HepG2 (cell line): ENCODE data around the gene ZNF506. TPM values are rescaled to one million over a fixed set of nuclear protein-coding genes. Genes with fewer than 3 reads are reported as not detected.

Experiments used
- FOXM1 ChIP-seq: sonication (generic); formaldehyde crosslinking; IDR thresholded peaks from 2 replicates; pipeline ENCODE4 v1.5.0; 2020; ENCODE audit warnings: missing genetic modification reagents
- FOXP1 ChIP-seq, 2 experiments: fragments of 450-650 bp in 1 of 2; IDR thresholded peaks; 2 replicates each; pipeline ENCODE4 v1.6.1; 2017 to 2018; ENCODE audit warnings: antibody characterized with exemption in 1 of 2
- HNRNPLL ChIP-seq: fragments of 200-400 bp; formaldehyde crosslinking; IDR thresholded peaks from 2 replicates; pipeline ENCODE4 v1.6.1; 2017; ENCODE audit warnings: mild to moderate bottlenecking, low read depth, low read length; ENCODE audit not compliant: poor library complexity, severe bottlenecking
- NFATC3 ChIP-seq: sonication (generic); formaldehyde crosslinking; IDR thresholded peaks from 2 replicates; pipeline ENCODE4 v1.5.1; 2020; ENCODE audit warnings: mild to moderate bottlenecking, missing genetic modification reagents
- RFX5 ChIP-seq: IDR thresholded peaks from 2 replicates; pipeline ENCODE4 v1.6.1; 2011; ENCODE audit warnings: low read depth, low read length, improper control_type of control experiment
- ZC3H4 ChIP-seq: sonication (generic); formaldehyde crosslinking; IDR thresholded peaks from 2 replicates; pipeline ENCODE4 v1.4.0; 2020; ENCODE audit warnings: missing genetic modification reagents, borderline replicate concordance
- ZFP62 ChIP-seq: sonication (generic); formaldehyde crosslinking; IDR thresholded peaks from 2 replicates; pipeline ENCODE4 v1.4.0; 2020; ENCODE audit warnings: missing genetic modification reagents
- ZNF234 ChIP-seq: sonication (generic); formaldehyde crosslinking; conservative IDR thresholded peaks from 2 replicates; pipeline ENCODE4 v1.5.1; 2020; ENCODE audit warnings: mild to moderate bottlenecking, missing genetic modification reagents
- ZNF562 ChIP-seq: sonication (generic); formaldehyde crosslinking; IDR thresholded peaks from 2 replicates; pipeline ENCODE4 v1.8.0; 2022; ENCODE audit warnings: missing genetic modification reagents, borderline replicate concordance
- ZNF607 ChIP-seq: sonication (generic); formaldehyde crosslinking; IDR thresholded peaks from 2 replicates; pipeline ENCODE4 v1.5.1; 2020; ENCODE audit warnings: missing genetic modification reagents, mild to moderate bottlenecking, borderline replicate concordance
- ZNF670 ChIP-seq: sonication (generic); formaldehyde crosslinking; IDR thresholded peaks from 2 replicates; pipeline ENCODE4 v1.8.0; 2022; ENCODE audit warnings: mild to moderate bottlenecking, missing genetic modification reagents, borderline replicate concordance
- ZNF75D ChIP-seq: sonication (generic); formaldehyde crosslinking; IDR thresholded peaks from 2 replicates; pipeline ENCODE4 v1.8.1; 2023; ENCODE audit warnings: missing genetic modification reagents, mild to moderate bottlenecking, borderline replicate concordance
- ZNF839 ChIP-seq: sonication (generic); formaldehyde crosslinking; IDR thresholded peaks from 2 replicates; pipeline ENCODE4 v1.4.0; 2020; ENCODE audit warnings: missing genetic modification reagents, mild to moderate bottlenecking, borderline replicate concordance
- ZSCAN30 ChIP-seq: sonication (generic); formaldehyde crosslinking; IDR thresholded peaks from 2 replicates; pipeline ENCODE4 v1.5.0; 2020; ENCODE audit warnings: mild to moderate bottlenecking, missing genetic modification reagents
- polyA plus RNA-seq, 8 experiments: library from polyadenylated mRNA; depleted of rRNA in 3 of 8; stranded (reverse) in 7 of 8; unstranded in 1 of 8; fragments of >200 nt; fragmentation: Illumina TruSeq in 4 of 8; extraction: Trizol in 4 of 8; gene quantifications; 2 replicates each; pipeline versions ENCODE4 v1.2.1 to v1.2.3, GENCODE V29; 2011 to 2016; ENCODE audit warnings: low read depth in 4 of 8, missing spikeins in 1 of 8, mixed read lengths in 1 of 8; ENCODE audit not compliant: insufficient read depth in 1 of 8
- total RNA-seq, 5 experiments: library from RNA; depleted of rRNA; stranded (reverse); fragments of >200 nt; fragmentation: Illumina TruSeq; extraction: Trizol; gene quantifications; 2 replicates each; pipeline ENCODE4 v1.2.3, GENCODE V29; 2016; ENCODE audit warnings: low read depth in 1 of 5
- TF ChIP-seq, protein P1 (sequence below): sonication (generic); formaldehyde crosslinking; IDR thresholded peaks from 2 replicates; pipeline ENCODE4 v1.5.1; 2020; ENCODE audit warnings: mild to moderate bottlenecking, missing genetic modification reagents
- TF ChIP-seq, protein P2 (sequence below): IDR thresholded peaks from 2 replicates; pipeline ENCODE4 v1.6.1; 2016; ENCODE audit warnings: mild to moderate bottlenecking, missing biosample characterization, missing genetic modification reagents
- TF ChIP-seq, protein P3 (sequence below): sonication (generic); formaldehyde crosslinking; IDR thresholded peaks from 2 replicates; pipeline ENCODE4 v1.4.0; 2020; ENCODE audit warnings: missing genetic modification reagents, borderline replicate concordance
- TF ChIP-seq, protein P4 (sequence below): sonication (generic); formaldehyde crosslinking; IDR thresholded peaks from 2 replicates; pipeline ENCODE4 v1.5.0; 2020; ENCODE audit warnings: missing genetic modification reagents, mild to moderate bottlenecking, borderline replicate concordance

The ZNF506 gene
- total and polyA plus RNA-seq, 2 of the 13 experiments (the other 11 are each of a cell fraction or from before 2014, with no cell fraction given): not detected

DNA sequence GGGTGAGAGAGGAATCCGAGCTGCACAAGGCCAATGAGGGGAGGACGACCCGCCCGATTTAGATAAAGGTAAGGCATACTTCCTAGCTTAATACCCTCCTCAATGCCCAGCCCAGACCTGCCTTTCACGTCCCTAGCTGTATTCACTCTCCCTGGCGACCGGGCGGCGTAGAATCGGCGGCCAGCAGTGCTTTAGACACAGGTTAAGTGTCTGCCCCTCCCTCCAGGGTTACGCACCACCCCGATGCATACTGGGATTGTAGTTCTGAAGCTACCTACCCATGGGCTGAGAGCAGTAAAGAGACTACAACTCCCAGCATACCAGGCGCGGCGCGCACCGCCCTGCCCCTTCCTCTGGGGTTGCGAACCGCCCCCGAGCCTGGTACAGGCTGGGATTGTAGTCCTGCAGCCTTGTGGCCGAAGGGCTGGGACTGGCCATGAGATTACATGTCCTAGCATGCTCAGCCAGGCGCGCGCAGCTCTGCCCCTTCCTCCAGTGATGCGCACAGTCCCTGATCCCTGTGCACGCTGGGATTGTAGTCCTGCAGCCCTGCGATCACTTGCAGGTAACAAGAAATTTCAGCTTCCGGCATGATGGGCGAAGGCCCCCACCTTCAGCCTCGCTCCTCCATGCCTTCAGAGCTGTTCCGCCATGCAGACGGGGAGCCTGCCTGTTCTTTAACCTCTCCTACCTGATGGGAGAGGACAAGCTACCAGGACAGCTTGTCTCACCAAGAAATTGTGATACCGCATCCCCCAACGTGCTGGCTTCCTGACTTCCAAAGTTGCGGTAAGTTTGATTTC is 45.1 kb downstream of the ZNF506 start (continued):
- TF ChIP-seq ZNF562 (CRISPR knock-in tag) (no peak), ZNF670 (CRISPR knock-in tag) (0 out of 2 replicates have a peak, but pooled peaks have one; percentile 41), ZFP62 (CRISPR knock-in tag) (peak; percentile 81; the same call in 1 of the 2 replicates), HNRNPLL (peak; percentile 82), FOXP1 (IDR thresholded peaks at IDR 0.05) (no peak), FOXP1 (CRISPR knock-in tag; IDR thresholded peaks at IDR 0.05) (peak; percentile 19; the same call in 1 of the 2 replicates), ZNF839 (CRISPR knock-in tag) (no peak; the same call in 1 of the 2 replicates), ZSCAN30 (CRISPR knock-in tag) (no peak), ZNF607 (CRISPR knock-in tag) (peak; percentile 24; the same call in 1 of the 2 replicates), RFX5 (0 out of 2 replicates have a peak, but pooled peaks have one; percentile 25), ZC3H4 (no peak), ZNF234 (CRISPR knock-in tag) (no peak), NFATC3 (CRISPR knock-in tag) (no peak), FOXM1 (CRISPR knock-in tag) (no peak), ZNF75D (CRISPR knock-in tag) (no peak)
- TF ChIP-seq, protein P1, sequence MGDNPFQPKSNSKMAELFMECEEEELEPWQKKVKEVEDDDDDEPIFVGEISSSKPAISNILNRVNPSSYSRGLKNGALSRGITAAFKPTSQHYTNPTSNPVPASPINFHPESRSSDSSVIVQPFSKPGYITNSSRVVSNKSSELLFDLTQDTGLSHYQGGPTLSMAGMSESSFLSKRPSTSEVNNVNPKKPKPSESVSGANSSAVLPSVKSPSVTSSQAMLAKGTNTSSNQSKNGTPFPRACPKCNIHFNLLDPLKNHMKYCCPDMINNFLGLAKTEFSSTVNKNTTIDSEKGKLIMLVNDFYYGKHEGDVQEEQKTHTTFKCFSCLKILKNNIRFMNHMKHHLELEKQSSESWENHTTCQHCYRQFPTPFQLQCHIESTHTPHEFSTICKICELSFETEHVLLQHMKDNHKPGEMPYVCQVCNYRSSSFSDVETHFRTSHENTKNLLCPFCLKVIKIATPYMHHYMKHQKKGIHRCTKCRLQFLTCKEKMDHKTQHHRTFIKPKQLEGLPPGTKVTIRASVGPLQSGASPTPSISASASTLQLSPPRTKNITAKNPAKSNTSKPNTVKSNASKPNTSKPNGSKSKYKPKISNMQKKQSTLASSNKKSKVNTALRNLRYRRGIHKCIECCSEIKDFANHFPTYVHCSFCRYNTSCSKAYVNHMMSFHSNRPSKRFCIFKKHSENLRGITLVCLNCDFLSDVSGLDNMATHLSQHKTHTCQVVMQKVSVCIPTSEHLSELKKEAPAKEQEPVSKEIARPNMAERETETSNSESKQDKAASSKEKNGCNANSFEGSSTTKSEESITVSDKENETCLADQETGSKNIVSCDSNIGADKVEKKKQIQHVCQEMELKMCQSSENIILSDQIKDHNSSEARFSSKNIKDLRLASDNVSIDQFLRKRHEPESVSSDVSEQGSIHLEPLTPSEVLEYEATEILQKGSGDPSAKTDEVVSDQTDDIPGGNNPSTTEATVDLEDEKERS (CRISPR knock-in tag): no peak
- TF ChIP-seq, protein P2, sequence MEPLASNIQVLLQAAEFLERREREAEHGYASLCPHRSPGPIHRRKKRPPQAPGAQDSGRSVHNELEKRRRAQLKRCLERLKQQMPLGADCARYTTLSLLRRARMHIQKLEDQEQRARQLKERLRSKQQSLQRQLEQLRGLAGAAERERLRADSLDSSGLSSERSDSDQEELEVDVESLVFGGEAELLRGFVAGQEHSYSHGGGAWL (CRISPR knock-in tag): peak; percentile 83; the same call in 1 of the 2 replicates
- TF ChIP-seq, protein P3, sequence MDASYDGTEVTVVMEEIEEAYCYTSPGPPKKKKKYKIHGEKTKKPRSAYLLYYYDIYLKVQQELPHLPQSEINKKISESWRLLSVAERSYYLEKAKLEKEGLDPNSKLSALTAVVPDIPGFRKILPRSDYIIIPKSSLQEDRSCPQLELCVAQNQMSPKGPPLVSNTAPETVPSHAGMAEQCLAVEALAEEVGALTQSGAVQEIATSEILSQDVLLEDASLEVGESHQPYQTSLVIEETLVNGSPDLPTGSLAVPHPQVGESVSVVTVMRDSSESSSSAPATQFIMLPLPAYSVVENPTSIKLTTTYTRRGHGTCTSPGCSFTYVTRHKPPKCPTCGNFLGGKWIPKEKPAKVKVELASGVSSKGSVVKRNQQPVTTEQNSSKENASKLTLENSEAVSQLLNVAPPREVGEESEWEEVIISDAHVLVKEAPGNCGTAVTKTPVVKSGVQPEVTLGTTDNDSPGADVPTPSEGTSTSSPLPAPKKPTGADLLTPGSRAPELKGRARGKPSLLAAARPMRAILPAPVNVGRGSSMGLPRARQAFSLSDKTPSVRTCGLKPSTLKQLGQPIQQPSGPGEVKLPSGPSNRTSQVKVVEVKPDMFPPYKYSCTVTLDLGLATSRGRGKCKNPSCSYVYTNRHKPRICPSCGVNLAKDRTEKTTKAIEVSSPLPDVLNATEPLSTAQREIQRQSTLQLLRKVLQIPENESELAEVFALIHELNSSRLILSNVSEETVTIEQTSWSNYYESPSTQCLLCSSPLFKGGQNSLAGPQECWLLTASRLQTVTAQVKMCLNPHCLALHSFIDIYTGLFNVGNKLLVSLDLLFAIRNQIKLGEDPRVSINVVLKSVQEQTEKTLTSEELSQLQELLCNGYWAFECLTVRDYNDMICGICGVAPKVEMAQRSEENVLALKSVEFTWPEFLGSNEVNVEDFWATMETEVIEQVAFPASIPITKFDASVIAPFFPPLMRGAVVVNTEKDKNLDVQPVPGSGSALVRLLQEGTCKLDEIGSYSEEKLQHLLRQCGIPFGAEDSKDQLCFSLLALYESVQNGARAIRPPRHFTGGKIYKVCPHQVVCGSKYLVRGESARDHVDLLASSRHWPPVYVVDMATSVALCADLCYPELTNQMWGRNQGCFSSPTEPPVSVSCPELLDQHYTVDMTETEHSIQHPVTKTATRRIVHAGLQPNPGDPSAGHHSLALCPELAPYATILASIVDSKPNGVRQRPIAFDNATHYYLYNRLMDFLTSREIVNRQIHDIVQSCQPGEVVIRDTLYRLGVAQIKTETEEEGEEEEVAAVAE (CRISPR knock-in tag): peak; percentile 63; the same call in 1 of the 2 replicates
- TF ChIP-seq, protein P4, sequence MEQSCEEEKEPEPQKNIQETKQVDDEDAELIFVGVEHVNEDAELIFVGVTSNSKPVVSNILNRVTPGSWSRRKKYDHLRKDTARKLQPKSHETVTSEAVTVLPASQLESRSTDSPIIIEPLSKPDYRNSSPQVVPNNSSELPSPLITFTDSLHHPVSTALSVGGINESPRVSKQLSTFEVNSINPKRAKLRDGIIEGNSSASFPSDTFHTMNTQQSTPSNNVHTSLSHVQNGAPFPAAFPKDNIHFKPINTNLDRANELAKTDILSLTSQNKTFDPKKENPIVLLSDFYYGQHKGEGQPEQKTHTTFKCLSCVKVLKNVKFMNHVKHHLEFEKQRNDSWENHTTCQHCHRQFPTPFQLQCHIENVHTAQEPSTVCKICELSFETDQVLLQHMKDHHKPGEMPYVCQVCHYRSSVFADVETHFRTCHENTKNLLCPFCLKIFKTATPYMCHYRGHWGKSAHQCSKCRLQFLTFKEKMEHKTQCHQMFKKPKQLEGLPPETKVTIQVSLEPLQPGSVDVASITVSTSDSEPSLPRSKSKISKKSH: peak; percentile 27
